Endothelial cell of umbilical vein (primary cell): ENCODE data around the gene TPCN1. TPM values are rescaled to one million over a fixed set of nuclear protein-coding genes. Genes with fewer than 3 reads are reported as not detected.

Source experiments
- BruUV-seq: library from RNA; stranded (reverse); fragments of 400-500 nt; replicated peaks from 2 replicates; lab custom pipeline; 2021; lab: Mats Ljungman, UMichigan
- CTCF ChIA-PET: fragments of 300-600, 350-600 bp; sonication (Branson Sonifier 250); formaldehyde crosslinking; loops from one replicate; lab custom pipeline; 2021; ENCODE audit warnings: antibody characterized with exemption, inconsistent platforms; lab: Charles Lee
- POLR2A ChIA-PET: fragments of 300-600, 350-600 bp; sonication (Branson Sonifier 250); formaldehyde crosslinking; loops from one replicate; lab custom pipeline; 2021; ENCODE audit warnings: antibody characterized with exemption, inconsistent platforms; lab: Charles Lee
- DNase-seq: peaks from one replicate; pipeline ENCODE4 v3.0.0-alpha.2; 2011; ENCODE audit warnings: low read depth, low spot score
- FAIRE-seq: peaks from 2 replicates; lab custom pipeline; 2011; peaks lifted over from hg19 to GRCh38; lab: Jason Lieb, UNC
- H2AFZ ChIP-seq: 2 replicates; pipeline ENCODE4 v1.6.0; 2012; ENCODE audit warnings: low read depth, low read length, control low read depth, inconsistent platforms
- H3K27ac ChIP-seq: 2 replicates; pipeline ENCODE4 v1.5.1; 2011; ENCODE audit warnings: low read depth, mild to moderate bottlenecking, control low read depth, low read length, moderate library complexity; ENCODE audit not compliant: insufficient read depth
- H3K27me3 ChIP-seq, 2 experiments: 2 replicates each; pipeline versions ENCODE4 v1.6.0 to v1.6.1; 2011; ENCODE audit warnings: low read length in 2 of 2, mixed read lengths in 1 of 2; ENCODE audit not compliant: control insufficient read depth in 2 of 2, insufficient read depth in 2 of 2
- H3K36me3 ChIP-seq, 2 experiments: 2 replicates in 1 of 2; 3 replicates in 1 of 2; pipeline ENCODE4 v1.5.1; 2011; ENCODE audit warnings: low read length in 2 of 2, mild to moderate bottlenecking in 1 of 2, moderate library complexity in 1 of 2; ENCODE audit not compliant: control insufficient read depth in 2 of 2, insufficient read depth in 2 of 2; ENCODE audit errors: extremely low read depth in 1 of 2
- H3K4me1 ChIP-seq: 3 replicates; pipeline ENCODE4 v1.5.1; 2011; ENCODE audit warnings: mild to moderate bottlenecking, low read length; ENCODE audit not compliant: control insufficient read depth, insufficient read depth; ENCODE audit errors: extremely low read depth
- H3K4me2 ChIP-seq: 2 replicates; pipeline ENCODE4 v1.6.1; 2011; ENCODE audit warnings: low read length, control low read depth, mixed read lengths; ENCODE audit not compliant: insufficient read depth
- H3K4me3 ChIP-seq, 3 experiments: fragments of 200-600 bp in 1 of 3; sonication (generic), shearing (Covaris generic) in 1 of 3; replicated peaks in 1 of 3; 2 replicates each; pipeline ENCODE4 v1.5.1; 2011 to 2016; ENCODE audit warnings: control low read depth in 3 of 3, low read length in 3 of 3, mild to moderate bottlenecking in 2 of 3, inconsistent platforms in 1 of 3, low read depth in 1 of 3, moderate library complexity in 1 of 3; ENCODE audit not compliant: insufficient read depth in 1 of 3
- H3K79me2 ChIP-seq: 2 replicates; pipeline ENCODE4 v1.6.0; 2012; ENCODE audit warnings: low read length, inconsistent platforms; ENCODE audit not compliant: control insufficient read depth, insufficient read depth
- H3K9ac ChIP-seq: replicated peaks from 2 replicates; pipeline ENCODE3; 2011; ENCODE audit warnings: low read length, control low read depth; ENCODE audit not compliant: insufficient read depth; ENCODE audit errors: extremely low read depth
- H3K9me1 ChIP-seq: replicated peaks from 3 replicates; pipeline ENCODE4 v1.6.0; 2011; ENCODE audit warnings: mild to moderate bottlenecking, low read length; ENCODE audit not compliant: control insufficient read depth, insufficient read depth; ENCODE audit errors: extremely low read depth
- H3K9me3 ChIP-seq: replicated peaks from 2 replicates; pipeline ENCODE4 v1.5.1; 2012; ENCODE audit warnings: low read length, inconsistent platforms; ENCODE audit not compliant: control insufficient read depth, insufficient read depth
- H4K20me1 ChIP-seq: replicated peaks from 2 replicates; pipeline ENCODE3; 2011; ENCODE audit warnings: mild to moderate bottlenecking, low read length; ENCODE audit not compliant: control insufficient read depth, insufficient read depth; ENCODE audit errors: extremely low read depth
- CTCF ChIP-seq, 2 donors: IDR thresholded peaks; 1 replicate in 1 of 2; 2 replicates in 1 of 2; pipeline ENCODE4 v1.5.1; 2011; ENCODE audit warnings: low read length in 2 of 2, mild to moderate bottlenecking in 2 of 2, moderate library complexity in 2 of 2, control low read depth in 1 of 2, inconsistent platforms in 1 of 2, low read depth in 1 of 2; ENCODE audit not compliant: insufficient read depth in 1 of 2; ENCODE audit errors: extremely low read depth in 1 of 2
- EZH2 ChIP-seq: IDR thresholded peaks from 2 replicates; pipeline ENCODE4 v1.6.1; 2012; ENCODE audit warnings: borderline replicate concordance, low read depth, mild to moderate bottlenecking, moderate library complexity, low read length, inconsistent platforms; ENCODE audit not compliant: severe bottlenecking
- FOS ChIP-seq: IDR thresholded peaks from 2 replicates; pipeline ENCODE4 v1.6.1; 2011; ENCODE audit warnings: mild to moderate bottlenecking, low read length, moderate library complexity, borderline replicate concordance; ENCODE audit not compliant: insufficient read depth
- GATA2 ChIP-seq: IDR thresholded peaks from 2 replicates; pipeline ENCODE4 v1.7.0; 2011; ENCODE audit warnings: low read depth, mild to moderate bottlenecking, moderate library complexity, mixed read lengths, low read length; ENCODE audit not compliant: insufficient read length, insufficient read depth
- JUN ChIP-seq: IDR thresholded peaks from 2 replicates; pipeline ENCODE4 v1.6.1; 2011; ENCODE audit warnings: borderline replicate concordance, low read depth; ENCODE audit not compliant: insufficient read length, insufficient read depth
- MYC ChIP-seq: IDR thresholded peaks from one replicate; pipeline ENCODE4 v1.6.1; 2011; ENCODE audit warnings: mild to moderate bottlenecking, low read depth, low read length
- POLR2A ChIP-seq: IDR thresholded peaks from 2 replicates; pipeline ENCODE4 v1.6.1; 2012; ENCODE audit warnings: low read depth, mild to moderate bottlenecking, control low read depth, low read length
- POLR2AphosphoS5 ChIP-seq: IDR thresholded peaks from 2 replicates; pipeline ENCODE4 v1.6.1; 2012; ENCODE audit warnings: low read depth, mild to moderate bottlenecking, control low read depth, low read length, moderate library complexity; ENCODE audit not compliant: insufficient read depth
- dilution Hi-C: fragments of 300-500 bp; cut with MboI; formaldehyde crosslinking; loops from one replicate; pipeline ENCODE4 v1.15.0; 2019; ENCODE audit warnings: low sequenced_read_pairs; ENCODE audit not compliant: extremely low pct_ligation_motif_present
- intact Hi-C: fragments of 100-400 bp; cut with micrococcal nuclease; formaldehyde crosslinking; loops from one replicate; pipeline ENCODE4 v1.10.0; 2022
- polyA plus RNA-seq, 4 experiments: library from polyadenylated mRNA; depleted of rRNA in 3 of 4; stranded (reverse) in 3 of 4; unstranded in 1 of 4; fragments of >200 nt; gene quantifications; 2 replicates each; pipeline versions ENCODE4 v1.2.1 to v1.2.3, GENCODE V29; 2011 to 2012; ENCODE audit warnings: missing spikeins in 1 of 4
- total RNA-seq: library from RNA; stranded (reverse); gene quantifications from 2 replicates; pipeline ENCODE4 v1.2.3, GENCODE V29; 2021

The TPCN1 gene
- total and polyA plus RNA-seq, 2 donors (not counting 3 experiments of a cell fraction or from before 2014, with no cell fraction given), result 19.5 to 28.3 TPM

- Histone ChIP-seq H3K9ac (no peak overlapping the region), H4K20me1 (no peaks in the 10 kb centered on the region), H3K27me3 (no peaks in the 10 kb centered on the region), H3K79me2 (no peaks in the 10 kb centered on the region), H3K9me1 (no peaks in the 10 kb centered on the region), H3K4me3 (no peak overlapping the region), H3K4me1 (peaks cover 8% of the 10 kb centered on the region), H3K36me3 (no peaks in the 10 kb centered on the region), H3K9me3 (no peaks in the 10 kb centered on the region), H2AFZ (no peak overlapping the region), H3K4me2 (no peak overlapping the region), H3K27ac (no peak overlapping the region)
- DNase-seq, result no peak
- dilution Hi-C loops (no loop called here), intact Hi-C loops (no loop called here)
- no peak for TF ChIP-seq GATA2
- no peak for TF ChIP-seq FOS
- no peak for TF ChIP-seq EZH2
- TF ChIP-seq POLR2AphosphoS5, result no peak
- no peak for TF ChIP-seq POLR2A
- no peak for TF ChIP-seq MYC
- no peak for TF ChIP-seq CTCF (IDR thresholded peaks at IDR 0.05; ENCODE audit: extremely low read depth in 1 of 2, insufficient read depth in 1 of 2, low read depth in 1 of 2, low read length in 2 of 2)
- no peak for TF ChIP-seq JUN
- no peak for FAIRE-seq
- ChIA-PET POLR2A (no interaction called here), CTCF (no interaction called here)
- BruUV-seq, result no TSS peak
These were observed 5.2 kb upstream of the TPCN1 start for GRCh38 chr12:113216027-113216426.
